ENCODE results near the gene ZNF750. TPM values are rescaled to one million over a fixed set of nuclear protein-coding genes. Genes with fewer than 3 reads are reported as not detected.
A peak's percentile ranks its signal among the peaks of the same experiment; 100 is the strongest.

The ZNF750 gene
- total RNA-seq, 4 donors from 2014 or later, result not detected

- Histone ChIP-seq H3K9me3 (no peaks in the 10 kb centered on the region), H3K27ac (peak overlapping the region in 2 of 4 donors; percentile 26 to 65), H3K36me3 (peaks cover 0 to 21% (median 0%) of the 10 kb centered on the region in 3 donors), H3K27me3 (no peaks in the 10 kb centered on the region), H3K4me3 (peak overlapping the region in 2 of 4 donors; percentile 7 to 33), H3K4me1 (no peaks in the 10 kb centered on the region)
- TF ChIP-seq POLR2A (IDR thresholded peaks at IDR 0.05), result no peak
- no peak for TF ChIP-seq EP300 (IDR thresholded peaks at IDR 0.05)
- TF ChIP-seq CTCF (IDR thresholded peaks at IDR 0.05), result no peak
- 62 to 68% methylated on average over 24 of the region's 24 CpGs for WGBS, 2 donors
- DNase-seq (ENCODE audit: low spot score in 2 of 2), result no peak
Measured at GRCh38 chr17:82845163-82845807, 5.5 kb upstream of the ZNF750 start.

GRCh38 chr17:82844796-82845162 lies 5.0 kb upstream of the ZNF750 start:
- peak overlapping the region in 2 of 4 donors; percentile 26 to 65 for H3K27ac ChIP-seq
- no peak for DNase-seq (ENCODE audit: low spot score in 2 of 2)
- H3K36me3 ChIP-seq, result peaks cover 0 to 21% (median 0%) of the 10 kb centered on the region in 3 donors
- H3K9me3 ChIP-seq, result no peaks in the 10 kb centered on the region
- H3K4me1 ChIP-seq, result no peaks in the 10 kb centered on the region
- TF ChIP-seq EP300 (IDR thresholded peaks at IDR 0.05), result no peak
- no peak for TF ChIP-seq POLR2A (IDR thresholded peaks at IDR 0.05)
- no peak for TF ChIP-seq CTCF (IDR thresholded peaks at IDR 0.05)
- H3K27me3 ChIP-seq, result no peaks in the 10 kb centered on the region
- WGBS, 2 donors, result 85 to 89% methylated on average over 9 to 11 of the region's 11 CpGs
- peak overlapping the region in 1 of 4 donors; percentile 33 for H3K4me3 ChIP-seq

- H3K27ac ChIP-seq, result peak overlapping the region in 1 of 4 donors; percentile 65
- H3K4me1 ChIP-seq, result no peaks in the 10 kb centered on the region
- H3K4me3 ChIP-seq, result no peak overlapping the region
- DNase-seq (ENCODE audit: low spot score in 2 of 2), result no peak
- 69 to 72% methylated on average over 3 to 7 of the region's 7 CpGs for WGBS, 2 donors
- H3K9me3 ChIP-seq, result no peaks in the 10 kb centered on the region
- peaks cover 0 to 21% (median 0%) of the 10 kb centered on the region in 3 donors for H3K36me3 ChIP-seq
- TF ChIP-seq CTCF (IDR thresholded peaks at IDR 0.05) (no peak), EP300 (IDR thresholded peaks at IDR 0.05) (no peak), POLR2A (IDR thresholded peaks at IDR 0.05) (no peak)
- no peaks in the 10 kb centered on the region for H3K27me3 ChIP-seq
Measured at GRCh38 chr17:82843904-82844680, 4.3 kb upstream of the ZNF750 start.

- H3K36me3 ChIP-seq, result peaks cover 0 to 21% (median 0%) of the 10 kb centered on the region in 3 donors
- WGBS, 2 donors, result 89 to 91% methylated on average over 16 of the region's 16 CpGs
- no peak for DNase-seq (ENCODE audit: low spot score in 2 of 2)
Measured at GRCh38 chr17:82841921-82842596, 2.2 kb upstream of the ZNF750 start.

More at GRCh38 chr17:82841921-82842596, 2.2 kb upstream of the ZNF750 start:
- TF ChIP-seq CTCF (IDR thresholded peaks at IDR 0.05) (no peak), POLR2A (IDR thresholded peaks at IDR 0.05) (no peak), EP300 (IDR thresholded peaks at IDR 0.05) (no peak)
- H3K27me3 ChIP-seq, result no peaks in the 10 kb centered on the region
- H3K9me3 ChIP-seq, result no peaks in the 10 kb centered on the region
- H3K27ac ChIP-seq, result no peak overlapping the region
- no peak overlapping the region for H3K4me3 ChIP-seq
- H3K4me1 ChIP-seq, result peaks cover 0 to 13% (median 5%) of the 10 kb centered on the region in 4 donors

Data from tibial nerve (tissue), 4 donors.